Progenitor cell of endocrine pancreas (in vitro differentiated cells): ENCODE measurements around the gene EBNA1BP2. TPM values are rescaled to one million over a fixed set of nuclear protein-coding genes. Genes with fewer than 3 reads are reported as not detected.

ENCODE experiments used
- DNase-seq: peaks from one replicate; pipeline ENCODE4 v3.0.0; 2021; ENCODE audit warnings: low spot score; ENCODE audit not compliant: unreplicated experiment
- H3K27ac Mint-ChIP-seq: 2 replicates; pipeline ENCODE4 v1.8.0; 2021; ENCODE audit warnings: mild to moderate bottlenecking, moderate library complexity, mixed read lengths
- H3K27me3 Mint-ChIP-seq: 2 replicates; pipeline ENCODE4 v1.8.0; 2021; ENCODE audit warnings: mixed read lengths
- H3K36me3 Mint-ChIP-seq: 2 replicates; pipeline ENCODE4 v1.8.0; 2022; ENCODE audit warnings: mixed read lengths; ENCODE audit not compliant: insufficient read depth
- H3K4me1 Mint-ChIP-seq: 2 replicates; pipeline ENCODE4 v1.8.0; 2021; ENCODE audit warnings: low read depth, mixed read lengths
- H3K4me3 Mint-ChIP-seq: 2 replicates; pipeline ENCODE4 v1.8.0; 2021; ENCODE audit warnings: low read depth, mild to moderate bottlenecking, moderate library complexity, mixed read lengths
- H3K9me3 Mint-ChIP-seq: 2 replicates; pipeline ENCODE4 v1.8.0; 2021; ENCODE audit warnings: low read depth, mixed read lengths
- total RNA-seq: library from RNA; stranded (reverse); gene quantifications from 2 replicates; pipeline ENCODE4 v1.2.1, GENCODE V29; 2021
- TF ChIP-seq, protein P1 (sequence below): fragments of 200-600 bp; sonication (generic); IDR thresholded peaks from one replicate; pipeline ENCODE4 v1.5.0; 2021; ENCODE audit warnings: antibody characterized with exemption, mild to moderate bottlenecking; ENCODE audit not compliant: unreplicated experiment

EBNA1BP2 gene
- total RNA-seq, 1 donor from 2014 or later: 48.8 TPM

DNA sequence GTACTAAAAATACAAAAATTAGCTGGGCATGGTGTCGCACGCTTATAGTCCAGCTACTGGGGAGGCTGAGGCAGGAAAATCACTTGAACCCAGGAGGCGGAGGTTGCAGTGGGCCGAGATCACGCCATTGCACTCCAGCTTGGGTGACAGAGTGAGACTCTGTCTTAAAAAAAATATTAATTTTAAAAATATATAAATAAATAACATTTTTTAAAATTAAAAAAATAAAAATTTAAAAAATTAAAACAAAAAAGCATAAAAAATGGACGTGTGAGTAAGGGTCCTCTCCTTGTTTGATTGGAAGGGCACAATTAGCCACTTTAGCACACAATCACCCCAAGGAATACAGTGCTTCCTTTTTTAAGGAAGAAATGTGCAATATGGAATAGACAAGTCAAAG lies 18.6 kb downstream of the EBNA1BP2 start:
- TF ChIP-seq, protein P1, sequence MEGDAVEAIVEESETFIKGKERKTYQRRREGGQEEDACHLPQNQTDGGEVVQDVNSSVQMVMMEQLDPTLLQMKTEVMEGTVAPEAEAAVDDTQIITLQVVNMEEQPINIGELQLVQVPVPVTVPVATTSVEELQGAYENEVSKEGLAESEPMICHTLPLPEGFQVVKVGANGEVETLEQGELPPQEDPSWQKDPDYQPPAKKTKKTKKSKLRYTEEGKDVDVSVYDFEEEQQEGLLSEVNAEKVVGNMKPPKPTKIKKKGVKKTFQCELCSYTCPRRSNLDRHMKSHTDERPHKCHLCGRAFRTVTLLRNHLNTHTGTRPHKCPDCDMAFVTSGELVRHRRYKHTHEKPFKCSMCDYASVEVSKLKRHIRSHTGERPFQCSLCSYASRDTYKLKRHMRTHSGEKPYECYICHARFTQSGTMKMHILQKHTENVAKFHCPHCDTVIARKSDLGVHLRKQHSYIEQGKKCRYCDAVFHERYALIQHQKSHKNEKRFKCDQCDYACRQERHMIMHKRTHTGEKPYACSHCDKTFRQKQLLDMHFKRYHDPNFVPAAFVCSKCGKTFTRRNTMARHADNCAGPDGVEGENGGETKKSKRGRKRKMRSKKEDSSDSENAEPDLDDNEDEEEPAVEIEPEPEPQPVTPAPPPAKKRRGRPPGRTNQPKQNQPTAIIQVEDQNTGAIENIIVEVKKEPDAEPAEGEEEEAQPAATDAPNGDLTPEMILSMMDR: no peak
- DNase-seq: no peak
- H3K27me3 Mint-ChIP-seq: peaks cover 12% of the 10 kb centered on the region

DNA sequence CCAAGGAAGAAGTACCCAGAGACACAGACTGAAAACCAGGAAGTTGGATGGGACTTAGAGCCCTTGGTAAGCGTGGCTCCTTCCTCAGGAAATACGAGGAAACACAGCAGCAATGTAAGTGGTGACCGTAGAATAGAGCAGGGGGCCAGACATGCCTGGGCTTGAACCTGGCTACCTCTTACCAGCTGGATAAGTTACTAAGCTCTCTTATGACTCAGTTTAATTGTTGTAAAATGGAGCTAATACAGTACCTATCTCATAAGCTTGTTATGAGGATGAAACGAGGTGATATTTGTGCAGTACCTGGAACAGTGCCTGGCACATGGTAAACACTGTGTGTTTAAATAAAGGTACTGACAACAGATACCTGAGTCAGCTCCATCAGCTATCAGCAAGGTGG lies 19.2 kb downstream of the EBNA1BP2 start:
- H3K27me3 Mint-ChIP-seq: peaks cover 12% of the 10 kb centered on the region
- TF ChIP-seq, protein P1: no peak
- no peaks in the 10 kb centered on the region for H3K9me3 Mint-ChIP-seq
- DNase-seq: no peak
- H3K4me1 Mint-ChIP-seq: peaks cover 4% of the 10 kb centered on the region
- H3K27ac Mint-ChIP-seq: no peak overlapping the region
- H3K4me3 Mint-ChIP-seq: no peak overlapping the region
- no peaks in the 10 kb centered on the region for H3K36me3 Mint-ChIP-seq

More for the DNA sequence above, 18.6 kb downstream of the EBNA1BP2 start:
- Mint-ChIP-seq H3K4me1 (peaks cover 3% of the 10 kb centered on the region), H3K9me3 (no peaks in the 10 kb centered on the region), H3K27ac (no peak overlapping the region), H3K4me3 (no peak overlapping the region), H3K36me3 (no peaks in the 10 kb centered on the region)

DNA sequence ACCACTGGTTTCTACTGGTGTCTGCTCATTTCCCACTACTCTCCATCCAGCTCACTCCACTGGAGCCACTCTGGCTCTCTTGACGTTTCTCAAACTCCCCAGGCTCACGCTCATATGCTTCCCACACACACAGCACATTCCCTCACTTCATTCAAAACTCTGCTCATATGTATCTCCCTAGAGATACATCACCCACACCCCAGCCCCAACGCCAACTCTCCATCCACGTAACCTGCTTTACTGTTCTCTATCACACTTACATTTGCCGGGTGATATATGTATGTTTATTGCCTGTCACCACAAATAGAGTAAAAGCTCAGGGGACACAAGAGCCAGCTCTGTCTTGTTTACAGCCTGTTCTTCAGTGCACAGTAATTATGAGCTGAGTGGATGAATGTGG lies 22.2 kb downstream of the EBNA1BP2 start:
- H3K4me3 Mint-ChIP-seq: no peak overlapping the region
- peaks cover 6% of the 10 kb centered on the region for H3K4me1 Mint-ChIP-seq
- no peak overlapping the region for H3K27ac Mint-ChIP-seq
- no peaks in the 10 kb centered on the region for H3K9me3 Mint-ChIP-seq
- peaks cover 12% of the 10 kb centered on the region for H3K27me3 Mint-ChIP-seq
- TF ChIP-seq, protein P1: no peak
- H3K36me3 Mint-ChIP-seq: no peaks in the 10 kb centered on the region
- DNase-seq: no peak

DNA sequence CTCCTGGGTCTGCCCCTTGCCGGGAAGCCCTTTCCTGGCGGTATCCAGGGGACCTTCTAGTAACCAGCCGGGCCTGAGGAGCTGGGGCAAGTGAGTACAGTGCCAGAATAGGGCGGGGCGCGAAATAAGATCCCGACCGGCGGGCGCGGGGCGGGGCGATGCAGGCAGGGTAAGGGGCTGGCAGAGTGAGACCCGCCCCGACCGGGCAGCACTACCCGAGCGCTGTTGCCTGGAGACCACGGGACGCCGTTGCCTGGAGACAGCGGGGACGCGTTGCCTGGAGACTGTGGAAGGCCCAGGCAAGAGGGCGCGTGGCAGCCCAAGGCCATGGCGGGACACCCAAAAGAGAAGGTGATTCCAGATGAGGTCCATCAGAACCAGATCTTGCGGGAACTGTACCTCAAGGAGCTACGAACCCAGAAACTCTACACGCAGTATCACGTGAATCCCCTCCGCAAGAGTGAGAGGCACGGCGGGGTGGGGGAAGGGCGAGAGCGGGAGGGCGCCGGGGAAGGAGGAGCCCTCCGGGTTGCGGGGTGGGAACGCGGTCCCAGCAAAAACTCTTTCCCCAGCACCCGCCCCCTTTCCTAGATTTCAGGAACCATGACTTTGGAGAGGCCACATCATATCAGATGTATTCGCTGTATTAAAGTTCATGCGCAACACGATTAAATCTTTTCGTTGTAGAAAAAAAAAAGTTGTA lies 24.3 kb downstream of the EBNA1BP2 start:
- no peaks in the 10 kb centered on the region for H3K9me3 Mint-ChIP-seq
- peak; percentile 88 for DNase-seq
- peak overlapping the region; percentile 15 for H3K27ac Mint-ChIP-seq
- H3K36me3 Mint-ChIP-seq: no peaks in the 10 kb centered on the region
- H3K4me1 Mint-ChIP-seq: peaks cover 6% of the 10 kb centered on the region
- H3K4me3 Mint-ChIP-seq: peak overlapping the region; percentile 67
- TF ChIP-seq, protein P1: no peak
- peaks cover 16% of the 10 kb centered on the region for H3K27me3 Mint-ChIP-seq

DNA sequence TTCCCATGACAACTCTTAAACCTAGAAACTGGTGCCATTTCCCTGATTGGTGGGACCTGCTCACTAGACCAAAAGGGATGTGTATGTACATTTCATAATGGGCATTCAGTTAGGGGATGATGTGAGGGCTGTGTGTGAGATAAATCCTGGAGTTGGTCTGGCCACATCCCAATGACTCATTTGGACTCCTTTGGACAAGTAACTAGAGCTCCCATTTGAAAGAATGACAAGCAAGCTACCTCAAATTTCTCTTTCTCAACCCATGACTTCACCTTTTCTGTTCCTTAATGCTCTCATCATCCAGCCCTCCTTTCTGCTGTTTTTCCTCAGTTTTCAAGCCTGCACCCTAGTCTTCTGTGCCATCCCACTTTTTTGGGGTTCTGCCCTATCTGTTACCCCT lies 27.9 kb downstream of the EBNA1BP2 start:
- H3K27me3 Mint-ChIP-seq: peaks cover 11% of the 10 kb centered on the region
- no peak overlapping the region for H3K4me3 Mint-ChIP-seq
- no peak for DNase-seq
- peaks cover 6% of the 10 kb centered on the region for H3K4me1 Mint-ChIP-seq
- H3K36me3 Mint-ChIP-seq: peaks cover 4% of the 10 kb centered on the region
- H3K27ac Mint-ChIP-seq: no peak overlapping the region
- TF ChIP-seq, protein P1: no peak
- H3K9me3 Mint-ChIP-seq: peaks cover 5% of the 10 kb centered on the region
